GM19438 (cell line): ENCODE results near the gene KDM1B.
"Not testable (repeated sequence)": the region's sequence is repeated elsewhere in the genome, so short reads cannot be mapped to it uniquely, and the experiment has no call there.

Source experiments
- ATAC-seq: cut with Tn5 transposase; IDR thresholded peaks from one replicate; pipeline ENCODE4 v1.9.1; 2021; ENCODE audit warnings: low read depth; ENCODE audit not compliant: unreplicated experiment

Gene KDM1B

DNA sequence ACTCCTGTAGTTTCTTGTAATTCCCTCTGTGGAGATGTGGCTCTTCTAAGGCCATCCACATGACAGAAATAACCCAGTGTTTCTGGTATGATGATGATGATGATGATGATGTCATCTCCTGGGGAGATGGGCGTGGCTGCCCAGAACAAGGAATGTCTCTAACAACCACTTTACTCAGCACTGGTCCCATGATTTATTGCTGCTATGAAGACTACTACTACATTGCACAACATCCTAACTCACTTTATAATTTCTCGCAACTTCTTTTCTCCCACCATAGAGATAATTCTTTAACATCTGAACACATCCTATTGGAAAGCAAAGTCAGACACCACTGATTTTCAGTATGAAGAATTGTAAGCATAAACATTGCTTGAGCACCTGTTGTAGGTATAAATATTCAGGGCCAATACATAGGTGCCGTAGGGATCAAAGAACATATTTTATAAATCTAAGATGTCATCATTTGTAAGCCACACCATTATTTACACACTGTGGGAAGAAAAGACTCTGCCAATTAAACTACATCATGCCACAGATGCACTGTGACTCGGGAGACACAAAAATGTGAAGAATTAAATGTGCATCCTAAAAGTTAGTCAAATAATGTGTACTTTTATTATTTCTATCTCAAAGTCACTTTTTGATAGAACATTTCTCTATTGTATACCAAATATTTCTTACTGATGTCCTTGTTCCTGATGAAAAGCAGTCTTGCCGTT, 6.8 kb upstream of the KDM1B start:
- ATAC-seq: no peak

DNA sequence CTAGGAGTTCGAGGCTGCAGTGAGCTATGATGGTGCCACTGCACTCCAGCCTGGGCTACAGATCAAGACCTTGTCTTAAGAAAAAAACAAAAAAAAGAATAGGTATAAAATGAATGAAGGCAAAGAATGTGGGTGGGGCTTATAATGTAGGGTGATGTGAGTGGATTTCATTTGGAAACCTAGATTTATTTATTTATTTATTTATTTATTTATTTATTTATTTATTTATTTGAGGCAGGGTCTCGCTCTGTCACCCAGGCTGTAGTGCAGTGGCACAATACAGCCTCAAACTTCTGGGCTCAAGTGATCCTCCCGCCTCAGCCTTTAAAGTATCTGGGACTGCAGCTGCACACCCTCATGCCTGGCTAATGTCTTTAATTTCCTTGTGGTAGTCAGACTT, 3.8 kb upstream of the KDM1B start:
- ATAC-seq: not testable (repeated sequence)

DNA sequence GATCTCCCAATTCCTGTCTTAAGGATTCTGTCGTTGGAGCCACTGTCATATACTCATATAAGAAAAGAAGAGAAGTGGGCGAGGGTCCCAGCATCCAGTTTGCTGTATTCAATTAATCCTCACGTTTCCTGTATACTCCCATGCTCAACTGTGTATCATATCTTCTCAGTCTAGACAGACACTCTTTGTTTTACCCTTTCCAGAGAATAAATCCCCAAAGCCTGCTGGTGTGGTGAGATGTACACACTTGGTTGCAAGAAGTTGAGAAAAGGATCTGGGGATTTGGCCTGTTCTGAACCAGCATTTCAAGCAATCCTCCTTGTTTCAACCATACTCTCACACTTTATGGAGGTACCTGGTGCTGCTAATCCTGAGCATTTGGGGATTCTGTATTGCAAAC, 3.4 kb upstream of the KDM1B start:
- ATAC-seq: no peak

DNA sequence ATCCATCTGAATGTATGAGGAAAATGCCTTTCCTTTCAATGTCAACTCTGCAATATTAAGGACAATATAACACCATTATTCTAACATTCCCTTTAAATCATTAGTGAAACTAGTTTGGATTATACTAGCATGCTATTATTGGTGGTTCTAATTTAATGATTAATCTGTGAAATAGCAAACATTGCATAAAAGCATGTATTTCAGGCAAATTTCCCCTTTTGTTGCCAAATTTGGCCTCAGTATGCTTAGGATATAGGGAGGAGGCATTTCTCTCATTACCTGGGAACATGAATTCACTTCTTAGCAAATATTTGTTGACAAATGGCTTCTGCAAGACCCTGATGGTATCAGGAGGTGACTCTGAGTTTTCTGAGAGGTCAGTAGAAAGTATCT, 1.9 kb upstream of the KDM1B start:
- ATAC-seq: no peak

DNA sequence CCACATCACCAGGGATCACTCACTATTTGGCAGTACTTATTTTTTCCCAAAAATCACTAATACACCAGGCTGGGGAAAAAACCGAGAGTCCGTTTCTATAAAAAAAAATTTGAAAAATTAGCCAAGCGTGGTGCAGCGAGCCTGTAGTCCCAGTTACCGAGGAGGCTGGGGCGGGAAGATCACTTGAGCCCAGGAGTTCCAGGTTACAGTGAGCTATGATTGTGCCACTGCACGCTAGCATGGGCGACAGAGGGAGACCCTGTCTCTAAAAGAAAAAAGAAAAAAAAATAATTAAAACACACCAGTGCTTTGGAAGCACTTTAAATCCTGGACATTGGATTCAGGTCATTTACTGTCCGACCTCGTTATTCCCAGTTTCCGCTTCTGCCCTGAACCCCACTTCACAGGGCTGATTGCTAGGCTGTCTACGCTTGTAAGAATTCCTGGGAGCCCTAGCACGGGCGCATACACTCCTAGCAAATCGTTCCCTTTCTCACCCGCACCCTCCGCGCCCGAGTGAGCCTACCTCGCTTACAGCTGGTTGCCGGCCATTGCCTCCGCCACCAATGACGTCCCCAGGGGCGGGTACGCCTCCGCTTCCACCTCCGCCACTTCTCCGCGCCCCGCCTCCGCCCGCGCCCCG, 594 bp upstream of the KDM1B start, which contains the start of gene TPMT:
TSS of gene TPMT (minus strand) at position 571 of the 643 bp plus-strand sequence. CDS start 5,950 bp downstream, outside the sequence.
- peak; percentile 57 for ATAC-seq

DNA sequence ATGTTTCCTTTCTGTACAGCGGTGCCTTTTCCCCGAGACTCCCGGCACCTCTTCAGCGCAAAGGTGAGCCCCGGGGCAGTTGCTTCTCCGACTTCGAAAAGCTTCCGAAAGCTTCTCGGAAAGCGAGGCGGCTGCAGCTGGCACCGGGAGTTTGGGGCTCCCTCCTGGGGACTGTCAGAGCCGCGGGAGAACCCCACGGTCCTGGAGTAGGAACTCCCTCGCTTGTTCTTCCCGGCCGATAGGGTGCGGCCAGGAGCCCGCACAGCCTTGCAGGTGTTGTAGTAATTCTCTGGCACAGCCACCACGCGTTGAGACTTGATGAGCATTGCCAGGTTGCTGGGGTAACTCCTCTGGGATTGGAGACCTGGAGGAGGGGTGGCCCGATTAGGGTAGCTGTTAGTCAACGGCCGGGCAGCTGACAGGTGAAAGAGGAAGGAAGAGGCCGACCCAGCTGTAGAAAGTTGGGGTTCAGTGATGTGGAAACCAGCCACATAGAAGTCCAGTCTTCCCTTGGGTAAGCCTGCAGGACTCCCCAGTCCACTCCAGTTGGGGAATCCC, 721 bp downstream of the KDM1B start:
- peak; percentile 36 for ATAC-seq

DNA sequence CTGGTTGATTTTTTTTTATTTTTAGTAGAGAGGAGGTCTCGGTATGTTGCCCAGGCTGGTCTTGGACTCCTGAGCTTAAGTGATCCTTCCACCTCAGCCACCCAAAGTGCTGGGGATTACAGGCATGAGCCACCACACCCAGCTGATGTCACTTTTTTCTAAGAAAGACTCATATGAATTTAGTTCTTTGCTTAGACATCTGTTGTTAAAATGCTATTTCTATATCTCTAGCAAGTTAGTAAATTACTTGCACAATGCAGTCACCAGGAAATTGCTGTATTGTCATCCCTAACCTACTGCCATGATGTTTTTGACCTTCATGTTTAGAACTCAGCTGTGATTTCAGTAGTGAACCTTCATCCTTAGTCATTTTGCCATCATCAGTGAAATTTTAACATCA, 5.7 kb downstream of the KDM1B start:
- no peak for ATAC-seq

DNA sequence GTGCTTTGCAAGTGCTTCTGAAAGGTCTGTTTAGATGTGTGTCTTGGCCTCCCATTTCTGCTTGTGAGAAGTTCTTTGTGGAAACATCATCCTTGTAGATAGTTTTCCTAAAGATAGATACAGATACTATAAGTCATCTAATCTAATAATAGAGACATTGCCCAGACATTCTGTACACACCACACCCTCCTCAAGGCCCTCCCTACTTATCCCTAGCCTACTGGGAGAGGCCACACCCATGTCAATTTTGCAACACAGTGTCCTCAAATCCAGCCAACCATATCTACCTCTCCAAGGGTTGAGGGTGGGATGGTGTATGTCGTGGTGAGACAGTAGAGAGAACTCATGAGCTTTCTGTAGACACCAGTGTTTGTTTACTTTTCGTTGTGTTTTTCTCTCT, 6.2 kb downstream of the KDM1B start:
- ATAC-seq: no peak

DNA sequence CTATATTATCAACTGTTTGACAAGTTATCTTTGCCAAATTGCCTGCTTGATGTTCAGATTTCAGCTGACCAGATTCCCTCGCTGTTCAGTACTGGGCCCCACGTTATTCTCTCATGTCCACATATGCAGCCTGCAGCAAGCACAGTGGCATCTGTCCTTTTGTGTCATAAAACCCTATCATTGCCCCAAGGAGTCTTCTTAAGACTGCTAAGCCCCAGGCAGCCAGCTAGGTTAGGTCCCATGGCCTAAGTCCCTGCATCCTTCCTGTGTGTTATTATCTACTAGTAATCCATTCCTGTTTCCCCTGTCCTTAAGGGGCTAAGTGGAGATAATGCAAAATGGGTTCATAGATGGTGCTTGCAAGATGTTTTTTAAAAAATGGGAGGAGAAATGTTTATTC, 7.2 kb downstream of the KDM1B start:
- ATAC-seq: no peak

DNA sequence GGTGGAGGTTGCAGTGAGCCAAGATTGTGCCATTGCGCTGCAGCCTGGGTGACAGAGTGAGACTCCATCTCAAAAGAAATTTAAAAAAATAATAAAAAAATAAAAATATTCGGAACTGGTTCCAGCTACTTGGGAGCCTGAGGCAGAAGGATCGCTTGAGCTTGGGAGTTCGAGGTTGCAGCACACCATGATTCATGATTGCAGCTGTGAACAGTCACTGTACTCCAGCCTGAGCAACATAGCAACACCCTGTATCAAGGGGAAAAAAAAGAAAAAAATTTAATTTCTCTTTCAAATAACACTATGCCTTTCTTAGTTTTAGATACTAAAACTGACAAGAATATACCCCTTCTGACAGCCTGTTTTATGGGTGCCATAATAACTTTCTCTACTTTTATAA, 10.5 kb downstream of the KDM1B start:
- no peak for ATAC-seq

DNA sequence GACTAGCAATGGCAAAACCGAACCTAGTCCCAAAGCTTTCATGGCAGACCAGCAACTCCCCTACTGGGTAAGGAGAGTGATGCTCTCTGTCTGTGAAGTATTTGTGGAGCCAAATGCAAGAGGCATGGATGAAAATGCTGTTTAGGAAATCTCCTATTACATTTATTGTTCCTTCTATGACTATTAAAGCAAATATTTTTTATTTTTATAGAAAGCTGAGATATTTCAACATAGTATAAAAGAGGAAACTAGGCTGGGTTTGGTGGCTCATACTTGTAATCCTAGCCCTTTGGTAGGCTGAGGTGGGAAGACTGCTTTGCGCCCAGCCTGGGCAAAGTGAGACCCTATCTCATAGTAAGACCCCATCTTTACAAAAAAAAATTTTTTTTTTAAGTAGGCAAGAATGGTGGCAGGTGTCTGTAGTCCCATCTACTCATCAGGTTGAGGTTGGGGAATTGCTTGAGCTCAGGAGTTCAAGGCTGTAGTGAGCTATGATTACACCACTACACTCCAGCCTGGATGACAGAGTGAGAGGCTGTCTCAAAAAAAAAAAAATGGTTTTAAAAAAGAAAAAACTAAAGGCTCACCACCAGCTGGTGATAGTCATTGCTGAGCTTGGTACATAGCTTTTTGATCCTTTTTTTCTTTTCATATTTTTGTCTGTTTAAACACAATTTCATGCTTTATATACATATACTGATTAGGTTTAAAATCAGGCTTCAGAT, 11.3 kb downstream of the KDM1B start:
- no peak for ATAC-seq

DNA sequence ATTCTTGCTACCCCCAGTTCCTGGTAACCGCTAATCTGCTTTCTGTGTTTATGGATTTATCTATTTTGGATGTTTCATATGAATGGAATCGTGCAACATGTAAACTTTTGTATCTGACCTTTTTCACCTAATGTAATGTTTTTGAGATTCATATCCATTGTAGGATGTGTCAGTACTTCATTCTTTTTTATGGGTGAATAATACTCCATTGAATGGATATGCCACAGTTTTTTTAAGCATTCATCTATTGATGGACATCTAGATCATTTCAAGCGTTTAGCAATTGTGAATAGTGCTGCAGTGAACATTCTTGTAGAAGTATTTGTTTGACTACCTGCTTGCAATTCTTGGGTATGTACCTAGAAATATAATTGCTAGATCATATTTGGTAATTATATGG, 13.0 kb downstream of the KDM1B start:
- ATAC-seq: no peak

DNA sequence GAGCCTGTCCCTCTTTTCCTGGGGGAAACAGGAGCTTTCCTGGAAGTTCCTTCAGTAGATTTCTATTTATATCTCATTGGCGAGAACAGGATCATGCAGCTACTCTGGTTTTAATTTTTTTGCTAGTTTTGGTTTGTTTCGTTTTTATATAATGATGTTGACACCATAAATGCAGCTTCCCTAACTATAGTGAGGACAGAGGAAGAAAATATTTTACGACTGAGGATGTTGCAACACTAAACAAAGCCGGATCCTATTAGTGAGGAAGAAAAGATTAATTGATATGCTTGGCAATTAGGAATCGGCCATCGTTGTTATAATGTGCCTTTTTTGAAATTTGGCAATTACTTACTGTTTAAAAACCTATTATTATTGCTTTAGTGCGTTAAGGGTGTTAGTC, 16.6 kb downstream of the KDM1B start:
- ATAC-seq: no peak

DNA sequence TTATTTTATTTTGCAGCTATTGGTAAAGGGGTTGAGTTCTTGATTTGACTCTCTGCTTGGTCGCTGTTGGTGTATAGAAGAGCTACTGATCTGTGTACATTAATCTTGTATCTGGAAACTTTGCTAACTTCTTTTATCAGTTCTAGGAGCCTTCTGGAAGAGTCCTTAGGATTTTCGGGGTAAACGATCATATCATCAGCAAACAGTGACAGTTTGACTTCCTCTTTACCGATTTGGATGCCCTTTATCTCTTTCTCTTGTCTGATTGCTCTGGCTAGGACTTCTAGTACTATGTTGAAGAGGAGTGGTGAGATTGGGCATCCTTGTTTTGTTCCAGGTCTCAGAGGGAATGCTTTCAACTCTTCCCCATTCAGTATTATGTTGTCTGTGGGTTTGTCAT, 21.0 kb downstream of the KDM1B start:
- not testable (repeated sequence) for ATAC-seq

DNA sequence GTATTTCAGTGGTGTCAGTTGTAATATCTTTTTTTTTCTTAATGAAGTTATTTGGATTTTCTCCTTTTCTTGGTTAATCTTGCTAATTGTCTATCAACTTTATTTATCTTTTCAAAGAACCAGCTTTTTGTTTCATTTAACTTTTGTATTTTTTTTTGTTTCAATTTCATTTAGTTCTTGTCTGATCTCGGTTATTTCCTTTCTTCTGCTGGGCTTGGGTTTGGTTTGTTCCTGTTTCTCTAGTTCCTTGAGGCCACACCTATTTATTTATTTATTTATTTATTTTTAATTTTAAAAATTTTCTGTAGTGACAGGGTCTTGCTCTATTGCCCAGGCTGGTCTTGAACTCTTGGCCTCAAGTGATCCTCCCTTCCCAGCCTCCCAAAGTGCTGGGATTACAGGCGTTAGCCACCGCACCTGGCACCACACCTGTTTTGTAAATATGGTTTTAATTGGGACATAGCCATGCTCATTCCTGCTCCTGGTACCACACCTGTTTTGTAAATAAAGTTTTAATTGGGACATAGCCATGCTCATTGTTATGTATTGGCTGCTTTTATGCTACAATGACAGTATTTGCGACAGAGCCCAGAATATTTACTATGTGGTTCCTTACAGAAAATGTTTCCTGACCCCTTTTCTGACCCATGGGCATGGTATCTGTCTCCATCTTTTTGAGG, 22.2 kb downstream of the KDM1B start:
- no peak for ATAC-seq

DNA sequence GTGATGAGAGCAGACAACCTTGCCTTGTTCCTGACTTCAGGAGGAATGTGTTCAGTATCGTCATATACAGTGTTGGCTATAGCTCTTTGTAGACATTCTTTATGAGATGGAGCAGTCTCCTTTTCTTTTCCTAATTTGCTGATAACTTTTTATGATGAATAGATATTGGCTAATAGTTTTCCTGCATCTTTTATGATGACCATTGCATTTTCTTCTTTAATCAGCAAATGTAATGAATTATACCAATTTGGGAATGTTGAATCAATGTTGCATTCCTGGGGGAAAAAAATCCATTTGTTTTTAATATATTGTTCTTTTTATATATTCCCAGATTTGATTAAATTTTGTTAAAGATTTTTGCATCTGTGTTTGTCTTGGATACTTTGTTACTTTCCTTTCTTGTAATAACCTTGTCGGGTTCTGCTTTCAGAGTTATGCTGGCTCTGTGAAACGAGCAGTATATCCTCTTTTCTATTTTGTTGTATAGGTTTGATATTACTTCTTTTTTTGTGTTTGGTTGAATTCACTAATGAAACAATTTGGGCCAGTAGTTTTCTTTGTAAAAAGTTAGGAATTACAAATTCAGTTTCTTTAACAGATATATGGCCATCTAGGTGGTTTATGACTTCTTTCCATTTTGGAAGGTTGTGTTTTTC, 23.9 kb downstream of the KDM1B start:
- no peak for ATAC-seq

DNA sequence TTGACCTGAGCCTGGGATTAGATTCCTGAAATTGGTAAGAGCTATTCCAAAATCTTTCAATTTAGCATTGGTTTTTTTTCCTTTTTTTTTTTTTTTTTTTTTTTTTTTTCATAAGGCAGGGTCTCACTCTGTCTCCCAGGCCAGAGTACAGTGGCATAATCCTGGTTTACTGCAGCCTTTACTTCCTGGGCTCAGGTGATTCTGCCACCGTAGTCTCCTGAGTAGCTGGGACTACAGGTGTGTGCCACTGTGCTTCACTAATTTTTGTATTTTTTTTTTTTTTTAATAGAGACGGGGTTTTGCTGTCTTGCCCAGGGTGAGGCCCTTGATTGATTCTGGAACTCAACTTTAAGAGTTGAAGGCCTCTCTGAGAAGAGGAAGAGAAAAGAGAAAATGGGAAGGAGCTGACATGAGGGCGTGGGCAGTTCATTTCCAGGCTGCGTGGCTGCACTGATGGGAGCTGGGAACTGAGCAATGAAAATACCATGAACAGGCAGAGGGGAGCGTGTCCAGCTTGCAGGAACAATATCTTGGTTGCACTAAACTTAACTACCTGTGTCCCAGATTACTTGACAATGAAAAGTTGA, 24.6 kb downstream of the KDM1B start:
- ATAC-seq: no peak

DNA sequence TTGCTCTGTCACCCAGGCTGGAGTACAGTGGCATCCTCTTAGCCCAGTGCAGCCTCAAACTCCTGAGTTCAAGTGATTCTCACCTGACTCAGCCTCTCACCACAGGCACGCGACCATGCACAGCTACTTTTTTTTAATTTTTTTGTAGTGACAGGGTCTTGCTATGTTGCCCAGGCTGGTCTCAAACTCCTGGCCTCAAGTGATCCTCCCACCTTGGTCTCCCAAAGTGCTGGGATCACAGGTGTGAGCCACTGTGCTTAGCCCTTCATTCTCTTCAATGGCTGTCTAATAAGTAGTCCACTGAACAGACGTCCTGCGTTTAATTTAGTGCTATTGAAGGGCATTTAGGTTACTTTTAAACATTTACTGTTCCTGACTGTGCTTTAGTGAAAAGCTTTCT, 27.3 kb downstream of the KDM1B start:
- ATAC-seq: no peak

DNA sequence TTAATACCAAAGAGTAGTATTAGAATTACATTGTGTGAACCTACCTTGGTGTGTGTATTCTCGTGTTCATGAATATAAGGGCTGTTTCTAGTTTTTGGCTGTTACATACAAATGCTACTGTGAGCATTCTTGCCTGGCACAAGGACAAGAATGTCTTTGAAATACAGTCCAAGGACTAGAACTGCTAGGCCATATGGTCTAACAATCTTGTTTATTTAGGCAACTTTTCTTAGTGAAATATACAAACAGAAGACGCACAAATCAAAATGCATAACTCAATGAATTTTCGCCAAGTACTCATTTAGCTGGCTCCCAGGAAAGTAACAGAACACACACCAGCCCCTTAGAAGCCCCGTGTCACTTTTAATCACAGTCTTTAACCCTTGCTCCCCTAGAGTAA, 28.5 kb downstream of the KDM1B start:
- ATAC-seq: no peak

DNA sequence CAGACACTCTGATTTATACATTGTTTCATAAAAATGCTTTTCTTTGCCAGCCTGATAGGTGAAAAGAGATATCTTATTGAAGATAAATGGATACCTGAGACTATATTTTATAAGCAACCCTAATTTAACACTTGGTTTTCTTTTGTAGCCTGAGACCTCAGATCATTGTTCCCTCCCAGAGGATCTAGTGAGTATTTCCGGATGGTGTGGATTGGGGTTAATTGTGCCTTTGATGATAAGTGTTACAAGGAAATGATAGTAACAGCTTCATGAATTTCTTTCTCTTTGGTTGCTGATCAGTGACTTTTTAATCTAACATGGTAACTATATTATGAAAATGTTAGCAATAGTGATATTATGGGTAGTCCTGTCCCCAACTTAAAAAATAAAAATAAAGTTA, 30.4 kb downstream of the KDM1B start:
- no peak for ATAC-seq
